K562 (cell line): ENCODE data around the gene C5AR2. TPM values are rescaled to one million over a fixed set of nuclear protein-coding genes. Genes with fewer than 3 reads are reported as not detected.

Source experiments
- MAZ ChIP-seq, 2 experiments: fragments of 450-650 bp in 1 of 2; sonication (generic) in 1 of 2; formaldehyde crosslinking; IDR thresholded peaks in 1 of 2; conservative IDR thresholded peaks in 1 of 2; 2 replicates each; pipeline versions ENCODE4 v1.4.0 to v1.5.0; 2020; ENCODE audit warnings: mild to moderate bottlenecking in 1 of 2, missing genetic modification reagents in 1 of 2
- RAD21 ChIP-seq, 2 experiments: fragments of 250-450 bp in 1 of 2; fragments of 450-650 bp in 1 of 2; sonication (Bioruptor Pico) in 1 of 2; formaldehyde crosslinking in 1 of 2; IDR thresholded peaks in 1 of 2; conservative IDR thresholded peaks in 1 of 2; 2 replicates each; pipeline versions ENCODE4 v1.4.0 to v1.8.0; 2020 to 2022; ENCODE audit warnings: mild to moderate bottlenecking in 2 of 2, moderate library complexity in 1 of 2
- SIX5 ChIP-seq, 2 experiments: IDR thresholded peaks; 2 replicates each; pipeline ENCODE4 v1.6.1; 2011; ENCODE audit warnings: low read length in 2 of 2, borderline replicate concordance in 1 of 2, low read depth in 1 of 2, mild to moderate bottlenecking in 1 of 2, moderate library complexity in 1 of 2; ENCODE audit not compliant: insufficient read depth in 1 of 2
- XRCC4 ChIP-seq: IDR thresholded peaks from one replicate; pipeline ENCODE4 v1.6.1; 2011; ENCODE audit not compliant: insufficient read depth, insufficient read length; ENCODE audit errors: extremely low read depth
- polyA plus RNA-seq, 8 experiments: library from polyadenylated mRNA; depleted of rRNA in 4 of 8; stranded (reverse) in 5 of 8; unstranded in 3 of 8; fragments of >200 nt; fragmentation: Nextera tagmentation in 2 of 8; fragmentation: Illumina TruSeq in 1 of 8; extraction: Ambion mirVana in 2 of 8; extraction: Trizol in 1 of 8; gene quantifications; 2 replicates each; pipeline versions ENCODE4 v1.2.1 to v1.2.3, GENCODE V29; 2011 to 2014; ENCODE audit warnings: inconsistent platforms in 1 of 8, missing spikeins in 1 of 8
- total RNA-seq, 7 experiments: library from RNA; depleted of rRNA in 6 of 7; stranded (reverse); fragments of >200 nt in 6 of 7; fragmentation: Illumina TruSeq in 2 of 7; extraction: Trizol in 2 of 7; gene quantifications; 2 replicates each; pipeline versions ENCODE4 v1.2.1 to v1.2.3, GENCODE V29; 2011 to 2021; ENCODE audit warnings: low replicate concordance in 1 of 7
- TF ChIP-seq, protein P1 (sequence below), 2 experiments: IDR thresholded peaks in 1 of 2; conservative IDR thresholded peaks in 1 of 2; 2 replicates each; pipeline ENCODE4 v1.6.1; 2016; ENCODE audit warnings: low read depth in 2 of 2, mild to moderate bottlenecking in 1 of 2, missing compliant biosample characterization in 1 of 2, missing genetic modification characterization in 1 of 2, moderate library complexity in 1 of 2
- TF ChIP-seq, protein P2 (sequence below): fragments of 250-450 bp; sonication (Bioruptor Pico); IDR thresholded peaks from 2 replicates; pipeline ENCODE4 v1.8.0; 2021; ENCODE audit warnings: mild to moderate bottlenecking, moderate library complexity

The C5AR2 gene
- total and polyA plus RNA-seq, 9 of the 15 experiments (the other 6 are each of a cell fraction or from before 2014, with no cell fraction given): 0.01 to 1.1 (median 0.13) TPM

DNA sequence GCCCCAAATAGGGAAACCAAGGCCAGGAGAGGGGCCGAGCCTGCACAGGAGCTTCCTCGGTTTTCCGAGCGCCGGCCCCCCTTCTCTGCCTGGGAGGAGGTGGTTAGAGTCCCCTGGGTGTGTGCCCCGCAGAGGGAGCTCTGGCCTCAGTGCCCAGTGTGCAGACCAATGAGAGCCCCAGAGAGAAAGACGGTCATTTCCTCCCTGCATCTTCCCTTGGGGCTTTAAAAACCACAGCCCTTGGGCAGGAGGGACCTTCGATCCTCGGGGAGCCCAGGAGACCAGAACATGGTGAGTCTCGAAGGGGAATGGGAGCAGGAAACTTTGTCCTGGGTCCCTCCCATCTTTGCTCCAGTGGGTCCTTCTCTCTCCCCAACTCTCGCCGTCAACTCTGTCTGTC, 22.4 kb upstream of the C5AR2 start, which contains the start of gene C5AR1 (continued):
- TF ChIP-seq, protein P1, sequence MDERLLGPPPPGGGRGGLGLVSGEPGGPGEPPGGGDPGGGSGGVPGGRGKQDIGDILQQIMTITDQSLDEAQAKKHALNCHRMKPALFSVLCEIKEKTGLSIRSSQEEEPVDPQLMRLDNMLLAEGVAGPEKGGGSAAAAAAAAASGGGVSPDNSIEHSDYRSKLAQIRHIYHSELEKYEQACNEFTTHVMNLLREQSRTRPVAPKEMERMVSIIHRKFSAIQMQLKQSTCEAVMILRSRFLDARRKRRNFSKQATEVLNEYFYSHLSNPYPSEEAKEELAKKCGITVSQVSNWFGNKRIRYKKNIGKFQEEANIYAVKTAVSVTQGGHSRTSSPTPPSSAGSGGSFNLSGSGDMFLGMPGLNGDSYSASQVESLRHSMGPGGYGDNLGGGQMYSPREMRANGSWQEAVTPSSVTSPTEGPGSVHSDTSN (CRISPR knock-in tag; IDR thresholded peaks at IDR 0.05; ENCODE audit: low read depth): no peak
- TF ChIP-seq, protein P1 (tag; conservative IDR thresholded peaks at IDR 0.05; ENCODE audit: low read depth): no peak
- TF ChIP-seq SIX5 (IDR thresholded peaks at IDR 0.05; ENCODE audit: borderline replicate concordance in 1 of 2, insufficient read depth in 1 of 2, low read depth in 1 of 2, low read length in 2 of 2): no peak
- TF ChIP-seq, protein P2, sequence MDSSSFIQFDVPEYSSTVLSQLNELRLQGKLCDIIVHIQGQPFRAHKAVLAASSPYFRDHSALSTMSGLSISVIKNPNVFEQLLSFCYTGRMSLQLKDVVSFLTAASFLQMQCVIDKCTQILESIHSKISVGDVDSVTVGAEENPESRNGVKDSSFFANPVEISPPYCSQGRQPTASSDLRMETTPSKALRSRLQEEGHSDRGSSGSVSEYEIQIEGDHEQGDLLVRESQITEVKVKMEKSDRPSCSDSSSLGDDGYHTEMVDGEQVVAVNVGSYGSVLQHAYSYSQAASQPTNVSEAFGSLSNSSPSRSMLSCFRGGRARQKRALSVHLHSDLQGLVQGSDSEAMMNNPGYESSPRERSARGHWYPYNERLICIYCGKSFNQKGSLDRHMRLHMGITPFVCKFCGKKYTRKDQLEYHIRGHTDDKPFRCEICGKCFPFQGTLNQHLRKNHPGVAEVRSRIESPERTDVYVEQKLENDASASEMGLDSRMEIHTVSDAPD (CRISPR knock-in tag): no peak
- TF ChIP-seq RAD21 (CRISPR knock-in tag; conservative IDR thresholded peaks at IDR 0.05 in 1 of 2, IDR thresholded peaks at IDR 0.05 in 1 of 2): peak; percentile 39 to 71
- 0 out of 4 replicates have a peak, but pooled peaks of 1 of the 2 experiments have one; percentile 26 for TF ChIP-seq MAZ (CRISPR knock-in tag; conservative IDR thresholded peaks at IDR 0.05 in 1 of 2, IDR thresholded peaks at IDR 0.05 in 1 of 2)
- TF ChIP-seq XRCC4: no peak
